ENCODE data around the gene MAPT. TPM values are rescaled to one million over a fixed set of nuclear protein-coding genes. Genes with fewer than 3 reads are reported as not detected.

Gene MAPT
- total and polyA plus RNA-seq, 2 of the 13 experiments (the other 11 are each of a cell fraction or from before 2014, with no cell fraction given), result 2.1 to 2.8 TPM

- TF ChIP-seq SKIL (CRISPR knock-in tag; IDR thresholded peaks at IDR 0.05; ENCODE audit: borderline replicate concordance) (peak; percentile 61; the same call in 1 of the 2 replicates), ZNF331 (CRISPR knock-in tag; IDR thresholded peaks at IDR 0.05) (peak; percentile 46; the same call in 1 of the 2 replicates), BATF2 (CRISPR knock-in tag; IDR thresholded peaks at IDR 0.05) (no peak), ZBTB7B (CRISPR knock-in tag; IDR thresholded peaks at IDR 0.05) (peak; percentile 82), ZNF780A (CRISPR knock-in tag; IDR thresholded peaks at IDR 0.05) (no peak), CTCF (CRISPR knock-in tag; IDR thresholded peaks at IDR 0.05) (peak; percentile 41; the same call in 1 of the 2 replicates), ZHX1 (CRISPR knock-in tag; IDR thresholded peaks at IDR 0.05; ENCODE audit: low read depth) (peak; percentile 82), ZKSCAN5 (CRISPR knock-in tag; IDR thresholded peaks at IDR 0.05) (no peak), ZNF34 (CRISPR knock-in tag; IDR thresholded peaks at IDR 0.05; ENCODE audit: borderline replicate concordance) (no peak; the same call in 1 of the 2 replicates), TARDBP (CRISPR knock-in tag; IDR thresholded peaks at IDR 0.05) (peak; percentile 90), RXRA (CRISPR knock-in tag; IDR thresholded peaks at IDR 0.05) (peak; percentile 72), SP1 (IDR thresholded peaks at IDR 0.05) (no peak), SP1 (CRISPR knock-in tag; IDR thresholded peaks at IDR 0.05) (0 out of 2 replicates have a peak, but pooled peaks have one; percentile 6), NR2C2 (CRISPR knock-in tag; IDR thresholded peaks at IDR 0.05; ENCODE audit: borderline replicate concordance) (peak; percentile 57; the same call in 1 of the 2 replicates), ZNF180 (CRISPR knock-in tag; IDR thresholded peaks at IDR 0.05; ENCODE audit: borderline replicate concordance, low read depth) (no peak), NKX3-1 (CRISPR knock-in tag; IDR thresholded peaks at IDR 0.05) (0 out of 2 replicates have a peak, but pooled peaks have one; percentile 28), IKZF1 (IDR thresholded peaks at IDR 0.05) (no peak), ZNF740 (CRISPR knock-in tag; IDR thresholded peaks at IDR 0.05) (0 out of 2 replicates have a peak, but pooled peaks have one; percentile 67), ZNF501 (CRISPR knock-in tag; IDR thresholded peaks at IDR 0.05) (no peak)
These were observed 109.8 kb downstream of the MAPT start (continued) for GRCh38 chr17:46003907-46004748.

Data from HepG2 (cell line).